T-helper 22 cell (primary cell): ENCODE data around the gene ZPR1.
"Not testable (repeated sequence)": the region's sequence is repeated elsewhere in the genome, so short reads cannot be mapped to it uniquely, and the experiment has no call there.

Experiments used
- DNase-seq: peaks from one replicate; pipeline ENCODE4 v3.0.0-alpha.2; 2020; ENCODE audit warnings: low read depth

Gene ZPR1

GRCh38 chr11:116787786-116788486 lies at the start of gene ZPR1:
TSS of gene ZPR1 (minus strand) at chr11:116788023. CDS start at chr11:116787990, 33 bp downstream.
- DNase-seq, result peak; percentile 81

- no peak for DNase-seq
Measured at GRCh38 chr11:116836632-116836991, 48.8 kb upstream of the ZPR1 start.

GRCh38 chr11:116835791-116836631 lies 48.2 kb upstream of the ZPR1 start:
- DNase-seq, result peak; percentile 59

GRCh38 chr11:116835042-116835772 lies 47.4 kb upstream of the ZPR1 start:
- DNase-seq, result no peak

GRCh38 chr11:116834535-116835041 lies 46.8 kb upstream of the ZPR1 start:
- not testable (repeated sequence) for DNase-seq

GRCh38 chr11:116833816-116834534 lies 46.2 kb upstream of the ZPR1 start:
- DNase-seq, result no peak

GRCh38 chr11:116833491-116833815 lies 45.6 kb upstream of the ZPR1 start:
- no peak for DNase-seq

- no peak for DNase-seq
Measured at GRCh38 chr11:116832350-116833290, 44.8 kb upstream of the ZPR1 start.

GRCh38 chr11:116831790-116832349 lies 44.0 kb upstream of the ZPR1 start:
- DNase-seq, result no peak

GRCh38 chr11:116830184-116830912 lies 42.5 kb upstream of the ZPR1 start:
- no peak for DNase-seq

GRCh38 chr11:116829525-116830183 lies 41.8 kb upstream of the ZPR1 start, which contains the start of gene APOC3:
TSS of gene APOC3 (plus strand) at chr11:116829907. CDS start at chr11:116830583, 676 bp downstream.
- DNase-seq, result no peak

GRCh38 chr11:116828632-116829524 lies 41.1 kb upstream of the ZPR1 start:
- no peak for DNase-seq

GRCh38 chr11:116827461-116827860 lies 39.6 kb upstream of the ZPR1 start:
- DNase-seq, result no peak

GRCh38 chr11:116826751-116827431 lies 39.1 kb upstream of the ZPR1 start:
- DNase-seq, result no peak

- no peak for DNase-seq
Measured at GRCh38 chr11:116825854-116826750, 38.3 kb upstream of the ZPR1 start.

- no peak for DNase-seq
Measured at GRCh38 chr11:116825434-116825833, 37.6 kb upstream of the ZPR1 start.
